Hypothalamus (tissue), 51 donors: ENCODE results near the gene EEF1A1.
A peak's percentile ranks its signal among the peaks of the same experiment; 100 is the strongest.
"Not testable (repeated sequence)": the region's sequence is repeated elsewhere in the genome, so short reads cannot be mapped to it uniquely, and the experiment has no call there.

Experiments
- DNase-seq, 51 donors: peaks; one replicate each; lab custom pipeline; 2025; lab: John Stamatoyannopoulos, UW

The EEF1A1 gene

DNA sequence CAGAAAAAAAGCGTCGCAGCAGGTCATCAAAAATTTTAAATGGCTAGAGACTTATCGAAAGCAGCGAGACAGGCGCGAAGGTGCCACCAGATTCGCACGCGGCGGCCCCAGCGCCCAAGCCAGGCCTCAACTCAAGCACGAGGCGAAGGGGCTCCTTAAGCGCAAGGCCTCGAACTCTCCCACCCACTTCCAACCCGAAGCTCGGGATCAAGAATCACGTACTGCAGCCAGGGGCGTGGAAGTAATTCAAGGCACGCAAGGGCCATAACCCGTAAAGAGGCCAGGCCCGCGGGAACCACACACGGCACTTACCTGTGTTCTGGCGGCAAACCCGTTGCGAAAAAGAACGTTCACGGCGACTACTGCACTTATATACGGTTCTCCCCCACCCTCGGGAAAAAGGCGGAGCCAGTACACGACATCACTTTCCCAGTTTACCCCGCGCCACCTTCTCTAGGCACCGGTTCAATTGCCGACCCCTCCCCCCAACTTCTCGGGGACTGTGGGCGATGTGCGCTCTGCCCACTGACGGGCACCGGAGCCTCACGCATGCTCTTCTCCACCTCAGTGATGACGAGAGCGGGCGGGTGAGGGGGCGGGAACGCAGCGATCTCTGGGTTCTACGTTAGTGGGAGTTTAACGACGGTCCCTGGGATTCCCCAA is at the start of gene EEF1A1:
TSS of gene EEF1A1 (minus strand) at position 345 of the 663 bp plus-strand sequence. CDS start 1,006 bp downstream, outside the sequence.
- DNase-seq, result peak in 50 of 51 donors; percentile 94 to 100 (median 99)

DNA sequence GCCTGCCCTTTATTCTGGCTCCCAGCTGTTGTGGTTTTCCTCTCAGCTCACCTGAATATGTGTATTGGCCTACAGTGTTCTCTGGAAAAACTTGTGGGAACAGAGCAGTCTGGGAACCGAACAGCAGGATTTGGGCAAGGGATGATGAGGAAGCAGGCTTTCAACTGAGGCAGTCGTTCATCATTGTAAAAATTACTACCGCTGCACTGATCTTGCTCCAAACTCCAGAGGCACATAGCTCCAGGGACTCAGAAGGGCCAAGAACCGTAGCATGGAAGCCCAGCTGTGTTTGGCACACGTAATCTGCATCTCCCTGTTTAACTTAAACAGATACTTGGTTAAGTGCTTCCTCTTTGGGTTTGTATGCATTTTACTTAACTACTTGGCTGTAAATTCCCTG is 48.3 kb upstream of the EEF1A1 start:
- no peak for DNase-seq

DNA sequence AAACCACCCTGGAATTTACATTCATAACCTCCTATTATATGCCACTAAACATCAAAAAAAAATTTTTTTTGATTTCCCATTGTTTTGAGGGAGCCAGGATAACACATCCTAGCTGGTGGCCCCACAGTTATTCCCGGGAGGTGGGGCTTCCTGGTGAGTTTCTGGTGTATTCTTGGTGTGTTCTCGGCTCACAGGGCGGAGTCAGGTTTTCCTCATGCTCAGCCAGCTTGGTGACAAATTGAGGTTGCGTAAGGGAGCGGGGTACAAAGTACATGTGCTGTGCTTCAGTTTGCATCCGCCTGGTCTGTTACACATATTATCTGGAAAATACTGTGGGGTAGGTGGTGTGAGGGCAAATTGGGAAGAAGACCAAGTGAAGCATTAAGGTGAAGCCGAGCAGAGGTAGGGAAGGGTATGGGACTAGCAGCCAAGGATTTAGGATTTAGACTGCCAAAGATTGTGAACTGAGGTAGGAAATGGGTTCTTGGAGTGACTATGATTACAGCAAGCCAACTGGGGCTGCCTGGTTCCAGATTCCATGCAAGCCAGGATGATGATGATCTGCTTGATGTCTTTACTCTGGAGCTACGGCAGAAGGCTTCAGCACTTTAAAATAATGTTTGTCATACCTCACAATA is 46.2 kb upstream of the EEF1A1 start:
- no peak for DNase-seq

DNA sequence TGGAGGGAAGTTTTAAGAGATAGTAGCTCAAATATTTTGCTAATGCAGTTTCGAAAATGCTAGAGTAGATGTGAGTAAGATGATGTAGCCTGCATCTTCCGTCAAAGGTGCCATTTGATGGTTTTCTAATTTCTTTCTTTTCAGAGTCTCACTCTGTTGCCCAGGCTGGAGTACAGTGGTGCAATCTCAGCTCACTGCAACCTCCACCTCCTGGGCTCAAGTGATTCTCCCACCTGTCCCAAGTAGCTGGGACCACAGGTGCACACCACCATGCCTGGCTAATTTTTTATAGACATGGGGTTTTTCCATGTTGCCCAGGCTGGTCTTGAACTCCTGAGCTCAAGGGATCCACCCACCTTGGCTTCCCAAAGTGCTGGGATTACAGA is 45.6 kb upstream of the EEF1A1 start:
- not testable (repeated sequence) for DNase-seq

DNA sequence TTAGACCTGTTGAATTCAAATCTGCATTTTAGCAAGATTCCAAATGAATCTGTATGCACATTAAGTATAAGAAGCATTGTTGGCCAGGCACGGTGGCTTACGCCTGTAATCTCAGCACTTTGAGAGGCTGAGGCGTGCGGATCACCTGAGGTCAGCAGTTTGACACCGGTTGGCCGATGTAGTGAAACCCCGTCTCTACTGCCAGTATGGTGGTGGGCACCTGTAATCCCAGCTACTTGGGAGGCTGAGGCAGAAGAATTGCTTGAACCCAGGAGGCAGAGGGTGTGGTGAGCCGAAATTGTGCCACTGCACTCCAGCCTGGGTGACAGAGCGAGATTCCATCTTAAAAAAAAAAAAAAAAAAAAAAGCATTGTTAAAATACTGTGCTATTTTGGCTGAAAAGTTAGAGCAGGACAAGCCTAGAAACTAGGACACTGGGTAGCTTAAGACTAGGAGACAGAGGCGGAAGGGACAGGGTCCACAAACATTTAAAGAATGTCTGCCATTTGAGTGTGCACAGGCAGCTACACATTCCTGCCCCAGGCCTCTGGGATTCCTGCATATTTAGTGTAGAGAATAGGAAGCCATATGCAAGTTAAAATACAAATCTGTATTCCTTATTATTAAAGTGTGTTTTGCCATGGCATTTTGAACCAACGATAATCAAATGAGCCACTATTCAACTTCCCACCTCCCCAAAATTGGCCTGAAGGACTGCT is 45.1 kb upstream of the EEF1A1 start:
- no peak for DNase-seq

DNA sequence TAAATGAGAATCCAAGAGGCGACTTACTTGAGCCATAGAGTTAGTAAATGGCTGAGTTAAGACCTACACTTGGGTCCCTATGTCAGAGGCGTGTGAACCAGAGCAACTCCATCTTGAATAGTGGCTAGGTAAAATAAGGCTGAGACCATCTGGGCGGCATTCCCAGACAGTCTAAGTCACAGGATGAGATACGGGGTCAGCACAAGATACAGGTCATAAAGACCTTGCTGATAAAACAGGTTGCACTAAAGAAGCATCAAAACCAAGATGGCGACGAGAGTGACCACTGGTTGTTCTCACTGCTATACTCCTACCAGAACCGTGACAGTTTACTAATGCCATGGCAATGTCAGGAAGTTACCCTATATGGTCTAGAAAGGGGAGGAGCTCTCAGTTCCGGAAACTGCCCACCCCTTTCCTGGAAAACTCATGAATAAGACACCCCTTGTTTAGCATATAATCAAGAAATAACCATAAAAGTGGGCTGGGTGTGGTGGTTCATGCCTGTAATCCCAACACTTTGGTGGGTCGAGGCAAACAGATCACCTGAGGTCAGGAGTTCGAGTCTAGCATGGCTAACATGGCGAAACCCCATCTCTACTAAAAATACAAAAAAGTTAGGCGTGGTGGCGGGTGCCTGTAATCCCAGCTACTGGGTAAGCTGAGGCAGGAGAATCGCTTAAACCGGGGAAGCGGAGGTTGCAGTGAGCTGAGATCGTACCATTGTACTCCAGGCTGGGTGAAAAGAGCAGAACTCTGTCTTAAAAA is 43.9 kb upstream of the EEF1A1 start:
- no peak for DNase-seq

DNA sequence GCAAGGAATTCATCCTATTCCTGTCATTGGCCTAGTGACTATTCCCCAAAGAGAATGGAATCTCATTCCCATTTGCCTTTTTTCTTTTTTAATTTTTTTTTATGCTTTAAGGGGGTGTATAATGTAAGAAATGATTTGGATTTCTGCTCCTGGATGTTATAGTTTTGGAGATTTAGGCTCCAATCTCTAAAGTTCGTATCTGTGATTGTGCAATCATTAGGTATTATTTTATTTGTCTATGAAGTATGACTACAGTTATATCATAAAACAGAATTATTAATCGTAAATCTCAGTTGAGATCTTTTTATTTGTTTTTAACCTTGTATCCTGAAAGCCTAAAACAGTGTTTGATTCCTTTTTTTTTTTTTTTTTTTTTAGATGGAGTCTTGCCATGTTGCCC is 41.7 kb upstream of the EEF1A1 start:
- DNase-seq, result no peak

DNA sequence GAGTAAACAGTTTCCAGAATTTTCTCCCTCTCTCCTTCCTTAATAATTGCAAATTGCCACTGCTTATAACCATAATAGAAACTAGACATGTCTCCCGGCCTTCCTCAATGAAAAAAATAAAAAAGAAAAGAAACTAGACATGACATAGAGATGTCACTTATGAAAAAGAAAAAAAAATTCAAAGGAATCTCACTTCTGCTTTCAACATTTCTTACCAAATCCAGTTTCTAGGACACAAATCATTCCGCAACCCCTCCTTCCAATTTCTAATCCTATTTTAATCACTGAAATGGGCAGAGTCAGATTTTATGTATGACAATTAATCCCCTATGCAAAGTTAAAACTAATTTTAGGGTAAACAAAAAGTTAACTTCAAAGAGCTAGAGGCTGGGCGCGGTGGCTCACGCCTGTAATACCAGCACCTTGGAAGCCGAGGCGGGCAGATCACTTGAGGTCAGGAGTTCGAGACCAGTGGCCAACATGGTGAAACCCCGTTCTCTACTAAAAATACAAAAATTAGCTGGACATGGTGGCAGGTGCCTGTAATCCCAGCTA is 40.1 kb upstream of the EEF1A1 start:
- DNase-seq, result no peak

DNA sequence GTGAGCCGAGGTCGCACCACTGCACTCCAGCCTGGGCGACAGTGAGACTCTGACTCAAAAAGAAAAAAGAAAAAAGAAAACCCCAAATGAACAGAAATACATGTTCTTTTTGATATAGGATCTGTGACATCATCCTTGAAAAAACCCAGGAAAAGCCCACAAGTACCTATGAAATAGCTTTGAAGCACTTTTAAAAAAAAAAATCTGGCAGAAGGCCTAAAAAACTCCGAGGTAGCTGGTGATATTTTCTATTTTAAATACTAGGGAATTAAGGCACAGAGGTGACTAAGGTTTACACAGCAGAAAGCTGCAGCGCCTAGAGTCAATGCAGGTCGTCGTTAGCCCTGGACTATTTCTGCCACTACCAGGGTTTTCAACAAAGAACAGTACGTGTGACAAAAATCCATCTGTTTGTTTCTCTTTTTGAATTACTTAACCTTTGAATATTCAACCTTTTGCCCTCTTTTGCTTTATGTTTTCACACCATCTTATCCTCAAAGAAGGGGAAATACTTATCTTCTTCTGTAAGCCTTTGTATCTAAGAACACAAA is 39.4 kb upstream of the EEF1A1 start:
- no peak for DNase-seq

DNA sequence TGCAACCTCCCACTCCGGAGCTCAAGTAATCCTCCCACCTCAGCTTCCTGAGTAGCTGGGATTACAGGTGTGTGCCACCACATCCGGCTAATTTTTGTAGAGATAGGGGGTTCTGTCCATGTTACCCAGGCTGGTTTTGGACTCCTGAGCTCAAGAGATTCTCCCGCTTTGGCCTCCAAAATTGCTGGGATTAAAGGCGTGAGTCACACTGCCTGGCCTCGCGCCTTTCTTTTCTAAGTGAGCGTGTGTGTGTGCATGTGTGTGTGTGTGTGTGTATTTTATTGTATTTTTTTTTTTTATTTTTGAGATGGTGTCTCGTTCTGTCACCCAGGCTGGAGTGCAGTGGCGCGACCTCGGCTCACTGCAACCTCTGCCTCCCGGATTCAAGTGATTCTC is 38.6 kb upstream of the EEF1A1 start:
- DNase-seq, result not testable (repeated sequence)

DNA sequence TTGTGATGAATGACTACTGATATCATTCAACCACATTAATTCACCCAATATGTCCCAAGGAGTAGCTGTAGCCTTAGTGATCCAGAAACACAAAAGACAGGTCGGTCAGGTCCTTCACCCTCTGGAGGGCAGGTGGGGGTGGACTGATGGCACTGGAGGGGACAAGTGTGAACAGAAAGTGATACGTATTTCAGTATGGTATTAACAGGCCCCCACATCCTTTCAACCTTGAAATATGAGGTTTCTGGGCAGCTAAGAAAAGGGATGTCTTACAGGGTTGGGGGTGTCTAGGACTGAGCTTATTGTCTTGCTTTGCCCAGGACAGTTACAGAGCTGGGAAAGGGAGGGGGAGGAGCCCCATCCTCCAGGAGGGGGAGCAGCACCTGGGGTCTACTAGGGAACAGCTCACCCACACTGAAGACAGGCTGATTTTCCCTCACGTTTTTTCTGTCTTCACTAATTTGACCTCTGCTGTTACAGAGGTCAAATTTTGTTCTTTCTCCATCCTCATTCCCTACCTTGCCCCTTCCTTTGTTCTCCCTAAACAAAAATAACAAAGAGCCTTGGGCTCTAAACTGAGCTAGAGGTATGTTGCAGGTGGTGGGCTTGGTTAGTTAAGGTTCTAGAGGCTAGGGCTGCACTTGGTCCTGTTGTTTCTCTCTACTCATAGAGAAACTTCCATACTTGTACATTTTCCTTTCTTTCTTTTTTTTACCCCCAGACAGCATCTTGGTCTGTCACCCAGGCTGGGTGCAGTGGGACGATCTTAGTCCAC is 38.0 kb upstream of the EEF1A1 start:
- DNase-seq, result no peak

DNA sequence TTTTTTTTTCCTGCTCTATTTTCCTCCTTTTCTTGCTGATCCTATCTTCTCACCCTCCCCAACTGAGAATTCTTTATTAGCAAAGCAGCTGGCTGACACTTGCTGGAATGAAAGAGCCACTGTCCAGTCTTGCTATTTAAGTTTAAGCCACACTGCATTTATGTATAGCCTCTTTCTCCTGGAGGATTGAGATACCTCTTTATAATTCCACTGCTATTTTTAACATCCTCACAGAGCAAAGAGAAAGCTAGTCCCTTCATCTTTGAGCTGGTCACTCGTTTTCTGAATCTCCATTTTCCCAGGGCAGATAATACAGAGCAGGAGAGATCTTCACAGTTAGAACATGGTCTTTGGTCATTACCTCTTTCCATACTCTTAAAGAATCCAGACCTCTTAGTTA is 36.0 kb upstream of the EEF1A1 start:
- DNase-seq, result peak in 5 of 51 donors; percentile 1 to 30 (median 5)

DNA sequence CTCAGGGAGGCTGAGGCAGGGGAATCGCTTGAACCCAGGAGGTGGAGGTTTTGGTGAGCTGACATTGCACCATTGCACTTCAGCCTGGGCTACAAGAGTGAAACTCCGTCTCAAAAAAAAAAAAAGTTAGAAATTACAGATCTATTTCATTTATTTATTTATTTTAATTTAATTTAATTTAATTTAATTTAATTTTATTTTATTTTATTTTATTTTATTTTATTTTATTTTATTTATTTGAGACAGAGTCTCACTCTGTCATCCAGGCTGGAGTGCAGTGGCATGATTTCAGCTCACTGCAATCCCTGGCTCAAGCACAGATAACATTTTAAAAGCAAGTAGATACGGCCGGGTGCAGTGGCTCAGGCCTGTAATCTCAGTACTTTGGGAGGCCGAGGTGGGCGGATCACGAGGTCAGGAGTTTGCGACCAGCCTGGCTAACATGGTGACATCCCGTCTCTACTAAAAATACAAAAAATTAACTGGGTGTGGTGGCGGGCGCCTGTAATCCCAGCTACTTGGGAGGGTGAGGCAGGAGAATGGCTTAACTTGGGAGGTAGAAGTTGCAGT is 34.6 kb upstream of the EEF1A1 start:
- DNase-seq, result not testable (repeated sequence)

DNA sequence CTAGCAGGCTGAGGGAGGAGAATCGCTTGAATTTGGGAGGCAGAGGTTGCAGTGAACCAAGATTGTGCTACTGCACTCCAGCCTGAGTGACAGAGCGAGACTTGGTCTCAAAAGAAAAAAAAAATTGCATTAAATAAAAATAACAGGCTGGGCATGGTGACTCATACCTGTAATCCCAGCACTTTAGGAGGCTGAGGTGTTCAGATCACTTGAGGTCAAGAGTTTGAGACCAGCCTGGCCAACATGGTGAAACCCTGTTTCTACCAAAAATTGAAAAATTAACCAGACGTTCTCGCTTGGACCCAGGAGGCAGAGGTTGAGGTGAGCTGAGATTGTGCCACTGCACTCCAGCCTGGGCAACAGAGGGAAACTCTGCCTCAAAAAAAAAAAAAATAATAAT is 30.3 kb upstream of the EEF1A1 start:
- DNase-seq, result not testable (repeated sequence)

DNA sequence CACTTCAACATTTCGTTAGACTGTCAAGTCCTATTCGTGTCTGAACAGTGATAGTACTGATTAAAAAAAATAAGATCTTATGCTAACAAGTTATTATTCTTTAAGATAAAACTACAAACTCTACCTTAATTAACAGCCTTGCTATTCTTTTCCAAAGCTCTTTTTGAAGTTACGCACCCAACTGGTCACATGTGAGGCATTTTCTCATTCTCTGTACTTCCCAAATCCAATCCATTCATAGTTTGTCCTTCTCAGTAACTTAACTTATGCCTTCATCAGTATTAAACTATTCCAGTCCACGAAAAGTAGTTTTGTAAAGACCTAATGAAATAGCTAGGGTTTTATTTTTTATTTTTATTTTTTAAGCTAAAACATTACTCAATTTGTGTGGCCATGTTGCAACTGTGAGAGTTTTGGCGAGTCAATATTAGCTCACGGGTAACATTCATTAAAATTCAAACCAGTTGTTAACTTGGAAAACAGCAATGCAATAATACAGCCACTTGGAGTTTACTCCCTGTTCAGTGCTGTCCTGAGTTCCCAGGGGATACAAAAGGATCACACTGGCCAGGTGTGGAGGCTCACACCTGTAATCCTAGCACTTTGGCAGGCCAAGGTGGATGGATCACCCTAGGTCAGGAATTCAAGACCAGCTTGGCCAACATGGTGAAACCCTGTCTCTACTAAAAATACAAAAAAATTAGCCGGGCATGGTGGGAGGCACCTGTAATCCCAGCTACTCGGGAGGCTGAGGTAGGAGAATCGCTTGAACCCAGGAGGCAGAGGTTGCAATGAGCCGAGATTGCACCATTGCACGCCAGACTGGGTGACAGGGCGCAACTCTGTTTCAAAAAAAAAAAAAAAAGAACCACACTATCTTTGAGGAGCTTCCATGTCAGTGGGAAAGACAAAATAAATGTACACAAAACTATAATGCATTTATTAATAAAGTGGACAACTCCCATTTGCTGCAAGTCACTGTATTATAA is 27.9 kb upstream of the EEF1A1 start:
- no peak for DNase-seq

DNA sequence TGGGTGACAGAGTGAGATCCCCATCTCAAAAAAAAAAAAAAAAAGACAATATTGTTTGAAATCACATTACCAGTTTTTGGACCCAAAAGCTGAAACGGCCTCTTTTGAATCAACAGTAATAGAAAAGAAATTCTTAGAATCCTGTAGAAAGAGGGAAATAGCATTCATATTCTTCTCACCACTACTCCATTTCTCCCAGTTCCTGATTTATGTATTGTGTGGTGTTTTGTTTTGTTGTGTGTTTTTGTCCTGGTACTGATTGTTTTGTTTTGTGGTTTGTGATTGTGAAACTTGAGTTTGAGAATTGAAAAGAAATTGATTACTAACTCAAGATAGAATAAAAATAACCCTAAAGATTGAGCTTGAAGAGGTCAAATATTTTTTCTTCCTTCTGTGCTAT is 26.2 kb upstream of the EEF1A1 start:
- DNase-seq, result no peak

DNA sequence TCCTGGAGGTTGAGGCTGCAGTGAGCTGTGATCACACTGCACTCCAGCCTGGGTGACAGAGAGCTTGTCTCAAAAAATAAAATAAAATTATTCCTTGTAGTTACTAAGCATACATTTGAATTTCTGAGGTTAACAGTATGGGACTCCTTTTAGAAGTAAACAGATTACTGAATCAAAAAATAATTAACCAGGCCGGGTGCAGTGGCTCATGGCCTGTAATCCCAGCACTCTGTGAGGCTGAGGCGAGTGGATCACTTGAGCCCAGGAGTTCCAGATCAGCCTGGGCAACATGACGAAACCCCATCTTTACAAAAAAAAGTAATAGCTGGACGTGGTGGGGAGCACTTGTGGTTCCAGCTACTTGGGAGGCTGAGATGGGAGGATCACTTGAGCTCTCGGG is 22.1 kb upstream of the EEF1A1 start:
- DNase-seq, result no peak

DNA sequence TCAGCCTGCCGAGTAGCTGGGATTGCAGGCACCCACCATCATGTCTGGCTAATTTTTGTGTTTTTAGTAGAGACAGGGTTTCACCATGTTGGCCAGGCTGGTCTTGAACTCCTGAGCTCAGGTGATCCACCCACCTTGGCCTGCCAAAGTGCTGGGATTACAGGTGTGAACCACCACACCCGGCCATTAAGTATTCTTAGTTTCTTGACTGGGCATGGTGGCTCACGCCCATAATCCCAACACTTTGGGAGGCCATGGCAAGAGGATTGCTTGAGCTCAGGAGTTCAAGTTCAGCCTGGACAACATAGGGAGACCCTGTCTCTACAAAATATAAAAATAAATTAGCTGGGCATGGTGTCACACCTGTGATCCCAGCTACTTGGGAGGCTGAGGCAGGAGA is 21.6 kb upstream of the EEF1A1 start:
- not testable (repeated sequence) for DNase-seq
